ENCODE measurements around the gene ACR. TPM values are rescaled to one million over a fixed set of nuclear protein-coding genes. Genes with fewer than 3 reads are reported as not detected.

The ACR gene
- total and polyA plus RNA-seq, 2 of the 13 experiments (the other 11 are each of a cell fraction or from before 2014, with no cell fraction given) = 0.15 TPM; not detected in 1

GRCh38 chr22:50731811-50732624, 6.0 kb upstream of the ACR start (continued):
- no peak for TF ChIP-seq CENPT (CRISPR knock-in tag; IDR thresholded peaks at IDR 0.05; ENCODE audit: low read depth)
- TF ChIP-seq ADNP (CRISPR knock-in tag; IDR thresholded peaks at IDR 0.05) = no peak
- TF ChIP-seq ZNF460 (CRISPR knock-in tag; IDR thresholded peaks at IDR 0.05; ENCODE audit: borderline replicate concordance) = no peak
- TF ChIP-seq, protein P1, sequence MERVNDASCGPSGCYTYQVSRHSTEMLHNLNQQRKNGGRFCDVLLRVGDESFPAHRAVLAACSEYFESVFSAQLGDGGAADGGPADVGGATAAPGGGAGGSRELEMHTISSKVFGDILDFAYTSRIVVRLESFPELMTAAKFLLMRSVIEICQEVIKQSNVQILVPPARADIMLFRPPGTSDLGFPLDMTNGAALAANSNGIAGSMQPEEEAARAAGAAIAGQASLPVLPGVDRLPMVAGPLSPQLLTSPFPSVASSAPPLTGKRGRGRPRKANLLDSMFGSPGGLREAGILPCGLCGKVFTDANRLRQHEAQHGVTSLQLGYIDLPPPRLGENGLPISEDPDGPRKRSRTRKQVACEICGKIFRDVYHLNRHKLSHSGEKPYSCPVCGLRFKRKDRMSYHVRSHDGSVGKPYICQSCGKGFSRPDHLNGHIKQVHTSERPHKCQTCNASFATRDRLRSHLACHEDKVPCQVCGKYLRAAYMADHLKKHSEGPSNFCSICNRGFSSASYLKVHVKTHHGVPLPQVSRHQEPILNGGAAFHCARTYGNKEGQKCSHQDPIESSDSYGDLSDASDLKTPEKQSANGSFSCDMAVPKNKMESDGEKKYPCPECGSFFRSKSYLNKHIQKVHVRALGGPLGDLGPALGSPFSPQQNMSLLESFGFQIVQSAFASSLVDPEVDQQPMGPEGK (CRISPR knock-in tag; IDR thresholded peaks at IDR 0.05) = 0 out of 2 replicates have a peak, but pooled peaks have one; percentile 18
- TF ChIP-seq ZNF512 (CRISPR knock-in tag; IDR thresholded peaks at IDR 0.05) = no peak
- no peak for TF ChIP-seq ZNF773 (CRISPR knock-in tag; IDR thresholded peaks at IDR 0.05; ENCODE audit: borderline replicate concordance)
- TF ChIP-seq ZNF724P (CRISPR knock-in tag; IDR thresholded peaks at IDR 0.05; ENCODE audit: borderline replicate concordance) = 0 out of 2 replicates have a peak, but pooled peaks have one; percentile 37
- TF ChIP-seq ARID2 (CRISPR knock-in tag; IDR thresholded peaks at IDR 0.05; ENCODE audit: borderline replicate concordance) = no peak
- no peak for TF ChIP-seq MED8 (CRISPR knock-in tag; IDR thresholded peaks at IDR 0.05; ENCODE audit: insufficient replicate concordance)
- no peak for TF ChIP-seq ZNF616 (CRISPR knock-in tag; IDR thresholded peaks at IDR 0.05; ENCODE audit: low read depth)
- TF ChIP-seq ZFP41 (CRISPR knock-in tag; IDR thresholded peaks at IDR 0.05; ENCODE audit: borderline replicate concordance) = no peak
- TF ChIP-seq ZNF17 (CRISPR knock-in tag; IDR thresholded peaks at IDR 0.05) = no peak
- 0 out of 2 replicates have a peak, but pooled peaks have one; percentile 28 for TF ChIP-seq TFDP1 (CRISPR knock-in tag; IDR thresholded peaks at IDR 0.05; ENCODE audit: borderline replicate concordance)
- TF ChIP-seq CEBPB (IDR thresholded peaks at IDR 0.05; ENCODE audit: borderline replicate concordance, low read depth, low read length) = no peak
- TF ChIP-seq, protein P2, sequence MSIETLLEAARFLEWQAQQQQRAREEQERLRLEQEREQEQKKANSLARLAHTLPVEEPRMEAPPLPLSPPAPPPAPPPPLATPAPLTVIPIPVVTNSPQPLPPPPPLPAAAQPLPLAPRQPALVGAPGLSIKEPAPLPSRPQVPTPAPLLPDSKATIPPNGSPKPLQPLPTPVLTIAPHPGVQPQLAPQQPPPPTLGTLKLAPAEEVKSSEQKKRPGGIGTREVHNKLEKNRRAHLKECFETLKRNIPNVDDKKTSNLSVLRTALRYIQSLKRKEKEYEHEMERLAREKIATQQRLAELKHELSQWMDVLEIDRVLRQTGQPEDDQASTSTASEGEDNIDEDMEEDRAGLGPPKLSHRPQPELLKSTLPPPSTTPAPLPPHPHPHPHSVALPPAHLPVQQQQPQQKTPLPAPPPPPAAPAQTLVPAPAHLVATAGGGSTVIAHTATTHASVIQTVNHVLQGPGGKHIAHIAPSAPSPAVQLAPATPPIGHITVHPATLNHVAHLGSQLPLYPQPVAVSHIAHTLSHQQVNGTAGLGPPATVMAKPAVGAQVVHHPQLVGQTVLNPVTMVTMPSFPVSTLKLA (IDR thresholded peaks at IDR 0.05) = 0 out of 2 replicates have a peak, but pooled peaks have one; percentile 29
- no peak for TF ChIP-seq ZFP36L2 (CRISPR knock-in tag; IDR thresholded peaks at IDR 0.05)
- 0 out of 2 replicates have a peak, but pooled peaks have one; percentile 30 for TF ChIP-seq ZXDC (CRISPR knock-in tag; IDR thresholded peaks at IDR 0.05)

All from HepG2 (cell line).